HG03025 (cell line): ENCODE data around the gene TMEM167A.

Source experiments
- ATAC-seq: cut with Tn5 transposase; IDR thresholded peaks from one replicate; pipeline ENCODE4 v1.9.1; 2021; ENCODE audit warnings: mild to moderate bottlenecking, moderate library complexity; ENCODE audit not compliant: unreplicated experiment, low FRiP score

Gene TMEM167A

GRCh38 chr5:83076742-83077661 is at the start of gene TMEM167A, which contains the start of gene XRCC4:
Gene TMEM167A, minus strand, starts transcription at chr5:83077394. Its CDS starts 71 bp downstream, at chr5:83077323.
Gene XRCC4, plus strand, starts transcription at chr5:83077547. Its CDS starts 27,373 bp downstream, at chr5:83104920.
- ATAC-seq = peak; percentile 97

GRCh38 chr5:83126501-83126900 is 49.3 kb upstream of the TMEM167A start:
- no peak for ATAC-seq

- ATAC-seq = no peak
These were observed 48.4 kb upstream of the TMEM167A start for GRCh38 chr5:83125560-83125959.

GRCh38 chr5:83124593-83124992 is 47.4 kb upstream of the TMEM167A start:
- ATAC-seq = no peak

GRCh38 chr5:83118976-83119375 is 41.8 kb upstream of the TMEM167A start:
- ATAC-seq = no peak

GRCh38 chr5:83118471-83118870 is 41.3 kb upstream of the TMEM167A start:
- no peak for ATAC-seq

GRCh38 chr5:83115816-83116215 is 38.6 kb upstream of the TMEM167A start:
- no peak for ATAC-seq

GRCh38 chr5:83109380-83109779 is 32.2 kb upstream of the TMEM167A start:
- no peak for ATAC-seq

- no peak for ATAC-seq
These were observed 30.7 kb upstream of the TMEM167A start for GRCh38 chr5:83107692-83108420.

- ATAC-seq = no peak
These were observed 26.8 kb upstream of the TMEM167A start for GRCh38 chr5:83104021-83104420.

GRCh38 chr5:83102364-83102980 is 25.3 kb upstream of the TMEM167A start:
- ATAC-seq = no peak

GRCh38 chr5:83101514-83101913 is 24.3 kb upstream of the TMEM167A start:
- no peak for ATAC-seq

GRCh38 chr5:83099445-83099844 is 22.3 kb upstream of the TMEM167A start:
- ATAC-seq = no peak

- ATAC-seq = no peak
These were observed 21.8 kb upstream of the TMEM167A start for GRCh38 chr5:83099001-83099400.

- ATAC-seq = no peak
These were observed 20.6 kb upstream of the TMEM167A start for GRCh38 chr5:83097689-83098231.

GRCh38 chr5:83096660-83097339 is 19.6 kb upstream of the TMEM167A start:
- no peak for ATAC-seq

- no peak for ATAC-seq
These were observed 18.9 kb upstream of the TMEM167A start for GRCh38 chr5:83095957-83096539.

- ATAC-seq = no peak
These were observed 18.2 kb upstream of the TMEM167A start for GRCh38 chr5:83095163-83095956.

GRCh38 chr5:83093692-83094091 is 16.5 kb upstream of the TMEM167A start:
- no peak for ATAC-seq
